Measurements from ENCODE around the gene CEP57. TPM values are rescaled to one million over a fixed set of nuclear protein-coding genes. Genes with fewer than 3 reads are reported as not detected.

Gene CEP57
- total RNA-seq, 1 experiment from 2014 or later = 58.7 TPM

GRCh38 chr11:95762534-95762933 lies 27.8 kb upstream of the CEP57 start:
- TF ChIP-seq, protein P1, sequence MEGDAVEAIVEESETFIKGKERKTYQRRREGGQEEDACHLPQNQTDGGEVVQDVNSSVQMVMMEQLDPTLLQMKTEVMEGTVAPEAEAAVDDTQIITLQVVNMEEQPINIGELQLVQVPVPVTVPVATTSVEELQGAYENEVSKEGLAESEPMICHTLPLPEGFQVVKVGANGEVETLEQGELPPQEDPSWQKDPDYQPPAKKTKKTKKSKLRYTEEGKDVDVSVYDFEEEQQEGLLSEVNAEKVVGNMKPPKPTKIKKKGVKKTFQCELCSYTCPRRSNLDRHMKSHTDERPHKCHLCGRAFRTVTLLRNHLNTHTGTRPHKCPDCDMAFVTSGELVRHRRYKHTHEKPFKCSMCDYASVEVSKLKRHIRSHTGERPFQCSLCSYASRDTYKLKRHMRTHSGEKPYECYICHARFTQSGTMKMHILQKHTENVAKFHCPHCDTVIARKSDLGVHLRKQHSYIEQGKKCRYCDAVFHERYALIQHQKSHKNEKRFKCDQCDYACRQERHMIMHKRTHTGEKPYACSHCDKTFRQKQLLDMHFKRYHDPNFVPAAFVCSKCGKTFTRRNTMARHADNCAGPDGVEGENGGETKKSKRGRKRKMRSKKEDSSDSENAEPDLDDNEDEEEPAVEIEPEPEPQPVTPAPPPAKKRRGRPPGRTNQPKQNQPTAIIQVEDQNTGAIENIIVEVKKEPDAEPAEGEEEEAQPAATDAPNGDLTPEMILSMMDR (IDR thresholded peaks at IDR 0.05; ENCODE audit: unreplicated experiment) = no peak
- no peak for DNase-seq
- Mint-ChIP-seq H3K4me1 (ENCODE audit: low read depth, unreplicated experiment) (no peaks in the 10 kb centered on the region), H3K9me3 (ENCODE audit: low read depth, unreplicated experiment) (no peaks in the 10 kb centered on the region), H3K27me3 (ENCODE audit: unreplicated experiment) (no peaks in the 10 kb centered on the region), H3K36me3 (ENCODE audit: insufficient read depth, unreplicated experiment) (no peaks in the 10 kb centered on the region), H3K27ac (ENCODE audit: unreplicated experiment) (no peak overlapping the region), H3K4me3 (ENCODE audit: low read depth, unreplicated experiment) (no peak overlapping the region)
- CTCF ChIA-PET = no interaction called here
- BruUV-seq (replicated peaks) = no TSS peak
- intact Hi-C loops (cut with micrococcal nuclease; ENCODE audit: unreplicated experiment) = loop anchor here (10.0 kb wide), 1 partner anchor 198 kb away; no protein-coding TSS in a partner anchor

DNA sequence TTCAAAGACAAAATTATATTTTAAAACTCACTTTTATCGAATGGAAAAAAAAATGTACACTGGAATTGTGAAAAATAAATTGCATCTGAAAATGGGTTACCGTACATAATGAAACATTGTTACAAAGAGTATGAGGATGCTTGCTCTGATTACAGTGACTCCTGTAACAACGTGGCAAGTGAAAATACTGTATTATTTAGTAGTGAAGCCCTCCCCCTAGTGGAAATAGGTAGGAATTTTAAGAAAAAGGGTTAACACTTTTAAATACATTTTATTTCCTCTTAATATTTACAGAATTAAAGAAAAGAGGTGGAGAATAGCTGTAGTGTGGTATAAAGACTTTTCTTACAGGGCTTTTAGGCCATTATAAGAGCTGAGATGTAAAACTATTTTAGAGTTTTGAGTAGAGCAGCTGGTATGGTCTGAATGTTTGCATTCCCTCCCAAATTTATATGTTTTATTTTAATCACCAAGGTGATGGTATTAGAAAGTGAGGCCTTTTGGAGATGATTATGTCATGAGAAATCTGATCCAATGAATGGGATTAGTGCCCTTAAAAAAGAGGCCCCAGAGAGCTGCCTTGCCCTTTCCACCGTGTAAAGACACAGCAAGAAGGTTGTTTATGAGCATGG lies 25.9 kb upstream of the CEP57 start:
- no TSS peak for BruUV-seq (replicated peaks)
- H3K27me3 Mint-ChIP-seq (ENCODE audit: unreplicated experiment) = no peaks in the 10 kb centered on the region
- H3K36me3 Mint-ChIP-seq (ENCODE audit: insufficient read depth, unreplicated experiment) = no peaks in the 10 kb centered on the region
- no peaks in the 10 kb centered on the region for H3K9me3 Mint-ChIP-seq (ENCODE audit: low read depth, unreplicated experiment)
- H3K4me3 Mint-ChIP-seq (ENCODE audit: low read depth, unreplicated experiment) = no peak overlapping the region
- no peak for DNase-seq
- H3K4me1 Mint-ChIP-seq (ENCODE audit: low read depth, unreplicated experiment) = no peaks in the 10 kb centered on the region
- intact Hi-C loops (cut with micrococcal nuclease; ENCODE audit: unreplicated experiment) = loop anchor here (1.0 to 10.0 kb wide), 3 partner anchors 50 to 610 kb away; no protein-coding TSS in a partner anchor
- TF ChIP-seq, protein P1 (IDR thresholded peaks at IDR 0.05; ENCODE audit: unreplicated experiment) = peak; percentile 55
- CTCF ChIA-PET = interaction anchor here (0.7 to 1.5 kb wide), 2 partner anchors 49 to 610 kb away, joined by 5 read pairs; no protein-coding TSS in a partner anchor
- no peak overlapping the region for H3K27ac Mint-ChIP-seq (ENCODE audit: unreplicated experiment)

DNA sequence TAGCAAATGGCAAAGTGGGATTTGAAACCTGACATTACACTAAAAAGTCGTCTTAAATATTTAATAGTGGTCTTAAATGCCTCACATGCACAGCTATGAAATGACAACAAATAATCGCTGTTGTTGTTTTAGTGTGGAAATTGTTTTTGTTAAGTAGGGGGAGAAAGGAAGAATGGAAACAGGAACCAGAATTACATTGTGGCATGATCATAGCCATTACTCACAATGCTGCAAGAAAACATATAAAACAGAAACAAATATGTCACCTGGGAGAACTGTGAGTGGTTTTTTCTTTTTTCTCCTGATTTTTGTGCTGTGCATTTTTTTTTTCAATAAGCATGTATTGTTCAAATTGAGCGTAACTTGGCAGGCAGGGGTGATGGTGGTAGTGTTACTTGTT lies 23.6 kb upstream of the CEP57 start:
- intact Hi-C loops (cut with micrococcal nuclease; ENCODE audit: unreplicated experiment) = loop anchor here (5.0 to 10.0 kb wide), 2 partner anchors 202 to 699 kb away; partner anchors contain the start of gene SRSF8
- CTCF ChIA-PET = no interaction called here
- TF ChIP-seq, protein P1 (IDR thresholded peaks at IDR 0.05; ENCODE audit: unreplicated experiment) = no peak

DNA sequence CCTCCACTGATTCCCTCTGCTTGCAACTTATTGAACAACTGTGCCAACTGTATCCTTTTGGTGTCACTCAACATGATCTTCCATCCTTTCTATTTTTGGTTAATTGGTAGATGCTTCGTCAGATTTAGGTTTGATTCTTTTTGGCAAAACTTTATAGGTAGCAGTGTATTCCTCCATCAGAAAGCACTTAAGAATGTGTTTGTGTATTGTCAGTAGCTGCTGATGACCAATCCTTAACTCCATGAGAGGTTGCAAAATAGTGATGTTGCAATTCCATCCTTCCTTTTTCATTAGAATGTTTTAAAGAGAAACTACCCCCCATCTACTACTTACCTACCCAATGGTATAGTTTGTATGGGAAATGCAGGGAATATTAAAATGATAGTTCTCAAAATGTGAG lies 22.8 kb upstream of the CEP57 start:
- DNase-seq = no peak
- no peak overlapping the region for H3K4me3 Mint-ChIP-seq (ENCODE audit: low read depth, unreplicated experiment)
- no peaks in the 10 kb centered on the region for H3K4me1 Mint-ChIP-seq (ENCODE audit: low read depth, unreplicated experiment)
- no peaks in the 10 kb centered on the region for H3K36me3 Mint-ChIP-seq (ENCODE audit: insufficient read depth, unreplicated experiment)
- H3K27me3 Mint-ChIP-seq (ENCODE audit: unreplicated experiment) = no peaks in the 10 kb centered on the region
- intact Hi-C loops (cut with micrococcal nuclease; ENCODE audit: unreplicated experiment) = loop anchor here (5.0 to 10.0 kb wide), 2 partner anchors 203 to 700 kb away; partner anchors contain the start of gene SRSF8
- TF ChIP-seq, protein P1 (IDR thresholded peaks at IDR 0.05; ENCODE audit: unreplicated experiment) = no peak
- BruUV-seq (replicated peaks) = no TSS peak
- no peaks in the 10 kb centered on the region for H3K9me3 Mint-ChIP-seq (ENCODE audit: low read depth, unreplicated experiment)
- H3K27ac Mint-ChIP-seq (ENCODE audit: unreplicated experiment) = no peak overlapping the region
- CTCF ChIA-PET = interaction anchor here (0.7 kb wide), 1 partner anchor 616 kb away, joined by 3 read pairs; no protein-coding TSS in a partner anchor

More for the DNA sequence above, 23.6 kb upstream of the CEP57 start:
- no peaks in the 10 kb centered on the region for H3K36me3 Mint-ChIP-seq (ENCODE audit: insufficient read depth, unreplicated experiment)
- DNase-seq = no peak
- no peak overlapping the region for H3K27ac Mint-ChIP-seq (ENCODE audit: unreplicated experiment)
- no peaks in the 10 kb centered on the region for H3K4me1 Mint-ChIP-seq (ENCODE audit: low read depth, unreplicated experiment)
- no peaks in the 10 kb centered on the region for H3K27me3 Mint-ChIP-seq (ENCODE audit: unreplicated experiment)
- no peaks in the 10 kb centered on the region for H3K9me3 Mint-ChIP-seq (ENCODE audit: low read depth, unreplicated experiment)
- no peak overlapping the region for H3K4me3 Mint-ChIP-seq (ENCODE audit: low read depth, unreplicated experiment)
- BruUV-seq (replicated peaks) = TSS peak; percentile 10
